ENCODE data around the gene NDST4.

The NDST4 gene

DNA sequence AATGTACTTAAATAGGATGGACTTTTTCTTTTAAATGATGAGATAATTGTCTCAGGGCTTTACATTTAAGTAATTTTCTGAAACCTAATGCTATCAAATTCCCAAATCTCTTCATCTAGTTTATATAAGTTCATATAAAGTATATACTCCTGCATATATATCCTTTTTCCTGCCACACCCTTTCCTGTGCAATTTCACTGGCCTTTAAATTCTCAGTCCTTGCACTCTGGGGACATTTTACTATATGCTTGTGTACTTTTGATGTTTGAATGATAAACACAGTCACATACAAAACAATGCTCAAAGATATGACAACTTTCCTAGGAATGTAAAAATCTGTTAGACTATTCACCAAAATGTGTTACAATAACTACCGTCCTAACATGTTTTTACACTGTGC lies 60.1 kb downstream of the NDST4 start:
- Histone ChIP-seq H3K4me3 (replicated peaks; ENCODE audit: low read depth, low read length) (no peak overlapping the region), H3K36me3 (ENCODE audit: control insufficient read depth, insufficient read depth, low read length) (no peaks in the 10 kb centered on the region), H3K27me3 (replicated peaks; ENCODE audit: control insufficient read depth, insufficient read depth, low read length) (no peaks in the 10 kb centered on the region)
- TF ChIP-seq CTCF (IDR thresholded peaks at IDR 0.05; ENCODE audit: insufficient read depth, low read length, poor library complexity, severe bottlenecking) = no peak
- no peak for DNase-seq (ENCODE audit: extremely low read depth, insufficient read length)

- TF ChIP-seq CTCF (IDR thresholded peaks at IDR 0.05; ENCODE audit: insufficient read depth, low read length, poor library complexity, severe bottlenecking) = peak; percentile 52
- Histone ChIP-seq H3K36me3 (ENCODE audit: control insufficient read depth, insufficient read depth, low read length) (no peaks in the 10 kb centered on the region), H3K4me3 (replicated peaks; ENCODE audit: low read depth, low read length) (no peak overlapping the region), H3K27me3 (replicated peaks; ENCODE audit: control insufficient read depth, insufficient read depth, low read length) (no peaks in the 10 kb centered on the region)
- no peak for DNase-seq (ENCODE audit: extremely low read depth, insufficient read length)
Observed at GRCh38 chr4:115042496-115042895, 70.9 kb downstream of the NDST4 start.

GRCh38 chr4:115030281-115030680 lies 83.1 kb downstream of the NDST4 start:
- no peak for TF ChIP-seq CTCF (IDR thresholded peaks at IDR 0.05; ENCODE audit: insufficient read depth, low read length, poor library complexity, severe bottlenecking)
- DNase-seq (ENCODE audit: extremely low read depth, insufficient read length) = no peak
- Histone ChIP-seq H3K36me3 (ENCODE audit: control insufficient read depth, insufficient read depth, low read length) (no peaks in the 10 kb centered on the region), H3K4me3 (replicated peaks; ENCODE audit: low read depth, low read length) (no peak overlapping the region), H3K27me3 (replicated peaks; ENCODE audit: control insufficient read depth, insufficient read depth, low read length) (no peaks in the 10 kb centered on the region)

GRCh38 chr4:115028682-115029410 lies 84.6 kb downstream of the NDST4 start:
- TF ChIP-seq CTCF (IDR thresholded peaks at IDR 0.05; ENCODE audit: insufficient read depth, low read length, poor library complexity, severe bottlenecking) = no peak
- H3K36me3 ChIP-seq (ENCODE audit: control insufficient read depth, insufficient read depth, low read length) = no peaks in the 10 kb centered on the region
- no peaks in the 10 kb centered on the region for H3K27me3 ChIP-seq (replicated peaks; ENCODE audit: control insufficient read depth, insufficient read depth, low read length)
- no peak overlapping the region for H3K4me3 ChIP-seq (replicated peaks; ENCODE audit: low read depth, low read length)
- no peak for DNase-seq (ENCODE audit: extremely low read depth, insufficient read length)

- no peaks in the 10 kb centered on the region for H3K27me3 ChIP-seq (replicated peaks; ENCODE audit: control insufficient read depth, insufficient read depth, low read length)
- H3K36me3 ChIP-seq (ENCODE audit: control insufficient read depth, insufficient read depth, low read length) = no peaks in the 10 kb centered on the region
- no peak overlapping the region for H3K4me3 ChIP-seq (replicated peaks; ENCODE audit: low read depth, low read length)
- no peak for DNase-seq (ENCODE audit: extremely low read depth, insufficient read length)
- no peak for TF ChIP-seq CTCF (IDR thresholded peaks at IDR 0.05; ENCODE audit: insufficient read depth, low read length, poor library complexity, severe bottlenecking)
Observed at GRCh38 chr4:114999880-115000279, 113.5 kb downstream of the NDST4 start.

DNA sequence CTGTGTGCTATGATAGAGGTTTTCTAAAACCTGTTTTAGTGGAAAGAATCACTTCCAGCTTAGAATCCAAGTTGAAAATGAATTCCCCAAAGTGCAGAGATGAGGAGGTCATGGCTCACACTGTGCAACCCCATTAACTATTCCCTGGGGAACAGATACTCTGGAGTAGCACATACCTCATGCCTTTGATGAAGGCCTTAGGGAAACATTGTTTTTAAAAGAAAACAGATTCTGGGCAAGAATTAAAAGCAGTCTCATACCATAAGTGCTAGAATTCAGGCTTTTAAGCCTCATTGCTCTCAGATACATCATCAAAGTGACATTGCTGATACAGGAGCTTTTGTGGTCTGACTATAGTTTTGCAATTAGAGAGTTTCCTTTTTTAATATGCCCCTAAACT lies 115.1 kb downstream of the NDST4 start:
- H3K4me3 ChIP-seq (replicated peaks; ENCODE audit: low read depth, low read length) = no peak overlapping the region
- H3K27me3 ChIP-seq (replicated peaks; ENCODE audit: control insufficient read depth, insufficient read depth, low read length) = no peaks in the 10 kb centered on the region
- H3K36me3 ChIP-seq (ENCODE audit: control insufficient read depth, insufficient read depth, low read length) = no peaks in the 10 kb centered on the region
- TF ChIP-seq CTCF (IDR thresholded peaks at IDR 0.05; ENCODE audit: insufficient read depth, low read length, poor library complexity, severe bottlenecking) = no peak
- no peak for DNase-seq (ENCODE audit: extremely low read depth, insufficient read length)
